Activated CD4-positive, alpha-beta memory T cell treated with anti-CD3 and anti-CD28 coated beads for 36 hours (primary cell): ENCODE data around the gene TOP1. TPM values are rescaled to one million over a fixed set of nuclear protein-coding genes. Genes with fewer than 3 reads are reported as not detected.

Experiments used
- CTCF ChIA-PET: fragments of 350-600 bp; sonication (Branson Sonifier 250); formaldehyde crosslinking; loops from one replicate; lab custom pipeline; 2021; ENCODE audit warnings: antibody characterized with exemption, inconsistent platforms; lab: Charles Lee
- POLR2A ChIA-PET: fragments of 350-600 bp; sonication (Branson Sonifier 250); formaldehyde crosslinking; loops from one replicate; lab custom pipeline; 2021; ENCODE audit warnings: antibody characterized with exemption; lab: Charles Lee
- DNase-seq: peaks from one replicate; pipeline ENCODE4 v3.0.0-alpha.2; 2020
- H3K27ac Mint-ChIP-seq: one replicate; pipeline ENCODE4 v1.8.0; 2021; ENCODE audit warnings: mixed read lengths
- H3K27me3 Mint-ChIP-seq: one replicate; pipeline ENCODE4 v1.8.0; 2021; ENCODE audit warnings: mixed read lengths
- H3K36me3 Mint-ChIP-seq: one replicate; pipeline ENCODE4 v1.8.0; 2021; ENCODE audit warnings: mixed read lengths
- H3K4me1 Mint-ChIP-seq: one replicate; pipeline ENCODE4 v1.8.0; 2021; ENCODE audit warnings: low read depth, mixed read lengths
- H3K4me3 Mint-ChIP-seq: one replicate; pipeline ENCODE4 v1.8.0; 2021; ENCODE audit warnings: mild to moderate bottlenecking, mixed read lengths
- H3K9me3 Mint-ChIP-seq: one replicate; pipeline ENCODE4 v1.8.0; 2021; ENCODE audit warnings: mixed read lengths
- intact Hi-C: fragments of 100-400 bp; cut with micrococcal nuclease; formaldehyde crosslinking; loops from one replicate; pipeline ENCODE4 v1.15.1; 2023
- total RNA-seq, 2 experiments: library from RNA; stranded (reverse); gene quantifications; one replicate each; pipeline ENCODE4 v1.2.3, GENCODE V29; 2021

TOP1 gene
- total RNA-seq, 2 experiments from 2014 or later, result 128 TPM

- intact Hi-C loops, result no loop called here
- CTCF ChIA-PET, result interaction anchor here (1.4 to 2.7 kb wide), 2 partner anchors 19 to 31 kb away, joined by 3 to 7 read pairs; no protein-coding TSS in a partner anchor
- Mint-ChIP-seq H3K9me3 (no peaks in the 10 kb centered on the region), H3K4me1 (peaks cover 24% of the 10 kb centered on the region), H3K4me3 (no peak overlapping the region), H3K27me3 (no peaks in the 10 kb centered on the region), H3K27ac (peak overlapping the region; percentile 10), H3K36me3 (peaks cover 69% of the 10 kb centered on the region)
- POLR2A ChIA-PET, result interaction anchor here (1.8 kb wide), 1 partner anchor 9 kb away, joined by 6 read pairs; no protein-coding TSS in a partner anchor
- DNase-seq, result peak; percentile 4
Measured at GRCh38 chr20:41166201-41167117, 137.8 kb downstream of the TOP1 start.

- CTCF ChIA-PET, result interaction anchor here (2.7 kb wide), 1 partner anchor 32 kb away, joined by 7 read pairs; no protein-coding TSS in a partner anchor
- Mint-ChIP-seq H3K4me3 (no peak overlapping the region), H3K36me3 (peaks cover 70% of the 10 kb centered on the region), H3K27me3 (no peaks in the 10 kb centered on the region), H3K4me1 (peaks cover 22% of the 10 kb centered on the region), H3K9me3 (no peaks in the 10 kb centered on the region), H3K27ac (peak overlapping the region; percentile 10)
- DNase-seq, result peak; percentile 7
- intact Hi-C loops, result no loop called here
- POLR2A ChIA-PET, result interaction anchor here (1.8 kb wide), 1 partner anchor 10 kb away, joined by 6 read pairs; no protein-coding TSS in a partner anchor
Measured at GRCh38 chr20:41167118-41167470, 138.5 kb downstream of the TOP1 start.

- Mint-ChIP-seq H3K27ac (peak overlapping the region; percentile 49), H3K36me3 (peaks cover 68% of the 10 kb centered on the region), H3K4me1 (peaks cover 19% of the 10 kb centered on the region), H3K27me3 (no peaks in the 10 kb centered on the region), H3K4me3 (no peak overlapping the region), H3K9me3 (no peaks in the 10 kb centered on the region)
- ChIA-PET POLR2A (interaction anchor here (1.8 kb wide), 1 partner anchor 10 kb away, joined by 6 read pairs; no protein-coding TSS in a partner anchor), CTCF (interaction anchor here (0.6 to 2.7 kb wide), 2 partner anchors 32 to 34 kb away, joined by 3 to 7 read pairs; no protein-coding TSS in a partner anchor)
- peak; percentile 8 for DNase-seq
- intact Hi-C loops, result no loop called here
Measured at GRCh38 chr20:41167481-41168253, 139.0 kb downstream of the TOP1 start.

GRCh38 chr20:41168281-41169161 is 139.9 kb downstream of the TOP1 start:
- peaks cover 74% of the 10 kb centered on the region for H3K36me3 Mint-ChIP-seq
- POLR2A ChIA-PET, result no interaction called here

GRCh38 chr20:41169162-41169690 is 140.6 kb downstream of the TOP1 start:
- no peak overlapping the region for H3K4me3 Mint-ChIP-seq
- intact Hi-C loops, result no loop called here
- no peaks in the 10 kb centered on the region for H3K9me3 Mint-ChIP-seq
- peaks cover 71% of the 10 kb centered on the region for H3K36me3 Mint-ChIP-seq
- peak; percentile 4 for DNase-seq
- peaks cover 17% of the 10 kb centered on the region for H3K4me1 Mint-ChIP-seq
- CTCF ChIA-PET, result interaction anchor here (1.1 to 2.2 kb wide), 2 partner anchors 12 to 34 kb away, joined by 3 to 9 read pairs; no protein-coding TSS in a partner anchor
- no peaks in the 10 kb centered on the region for H3K27me3 Mint-ChIP-seq
- H3K27ac Mint-ChIP-seq, result no peak overlapping the region
- POLR2A ChIA-PET, result no interaction called here

More at GRCh38 chr20:41168281-41169161, 139.9 kb downstream of the TOP1 start:
- Mint-ChIP-seq H3K27ac (no peak overlapping the region), H3K4me1 (peaks cover 19% of the 10 kb centered on the region), H3K4me3 (no peak overlapping the region), H3K27me3 (no peaks in the 10 kb centered on the region), H3K9me3 (no peaks in the 10 kb centered on the region)
- CTCF ChIA-PET, result interaction anchor here (2.2 to 2.7 kb wide), 2 partner anchors 33 to 34 kb away, joined by 7 to 9 read pairs; no protein-coding TSS in a partner anchor
- intact Hi-C loops, result no loop called here
- peak; percentile 7 for DNase-seq

GRCh38 chr20:41169791-41170351 is 141.2 kb downstream of the TOP1 start:
- no peaks in the 10 kb centered on the region for H3K27me3 Mint-ChIP-seq
- no peaks in the 10 kb centered on the region for H3K9me3 Mint-ChIP-seq
- DNase-seq, result peak; percentile 8
- peaks cover 70% of the 10 kb centered on the region for H3K36me3 Mint-ChIP-seq
- intact Hi-C loops, result loop anchor here (5.0 kb wide), 1 partner anchor 33 kb away; the partner anchor contains the start of gene PLCG1
- H3K27ac Mint-ChIP-seq, result peak overlapping the region; percentile 6
- CTCF ChIA-PET, result interaction anchor here (1.1 to 4.2 kb wide), 4 partner anchors 11 to 169 kb away, joined by 3 to 60 read pairs (median 6); partner anchors contain the start of gene LPIN3
- POLR2A ChIA-PET, result interaction anchor here (0.7 kb wide), 1 partner anchor 12 kb away, joined by 3 read pairs; no protein-coding TSS in a partner anchor
- H3K4me3 Mint-ChIP-seq, result no peak overlapping the region
- peaks cover 17% of the 10 kb centered on the region for H3K4me1 Mint-ChIP-seq

- POLR2A ChIA-PET, result interaction anchor here (0.7 kb wide), 1 partner anchor 12 kb away, joined by 3 read pairs; no protein-coding TSS in a partner anchor
- CTCF ChIA-PET, result interaction anchor here (1.1 to 4.2 kb wide), 4 partner anchors 12 to 168 kb away, joined by 3 to 60 read pairs (median 6); partner anchors contain the start of gene LPIN3
- peaks cover 66% of the 10 kb centered on the region for H3K36me3 Mint-ChIP-seq
- peak; percentile 4 for DNase-seq
- no peaks in the 10 kb centered on the region for H3K9me3 Mint-ChIP-seq
- no peak overlapping the region for H3K4me3 Mint-ChIP-seq
- peaks cover 17% of the 10 kb centered on the region for H3K4me1 Mint-ChIP-seq
- intact Hi-C loops, result loop anchor here (5.0 kb wide), 1 partner anchor 33 kb away; the partner anchor contains the start of gene PLCG1
- H3K27ac Mint-ChIP-seq, result peak overlapping the region; percentile 6
- H3K27me3 Mint-ChIP-seq, result no peaks in the 10 kb centered on the region
Measured at GRCh38 chr20:41170386-41171105, 141.9 kb downstream of the TOP1 start.

- H3K4me1 Mint-ChIP-seq, result peaks cover 14% of the 10 kb centered on the region
- H3K4me3 Mint-ChIP-seq, result no peak overlapping the region
- peak overlapping the region; percentile 33 for H3K27ac Mint-ChIP-seq
- intact Hi-C loops, result loop anchor here (5.0 kb wide), 1 partner anchor 35 kb away; the partner anchor contains the start of gene PLCG1
- no peaks in the 10 kb centered on the region for H3K9me3 Mint-ChIP-seq
- no peaks in the 10 kb centered on the region for H3K27me3 Mint-ChIP-seq
- H3K36me3 Mint-ChIP-seq, result peaks cover 58% of the 10 kb centered on the region
- CTCF ChIA-PET, result interaction anchor here (1.2 to 4.2 kb wide), 11 partner anchors 12 to 167 kb away, joined by 3 to 63 read pairs (median 20); partner anchors contain the start of gene LPIN3
- POLR2A ChIA-PET, result no interaction called here
- DNase-seq, result peak; percentile 4
Measured at GRCh38 chr20:41171736-41172295, 143.2 kb downstream of the TOP1 start.

- Mint-ChIP-seq H3K36me3 (peaks cover 53% of the 10 kb centered on the region), H3K4me1 (peaks cover 8% of the 10 kb centered on the region), H3K9me3 (no peaks in the 10 kb centered on the region), H3K27me3 (no peaks in the 10 kb centered on the region), H3K4me3 (no peak overlapping the region), H3K27ac (peak overlapping the region; percentile 10)
- DNase-seq, result peak; percentile 8
- intact Hi-C loops, result loop anchor here (1.0 to 5.0 kb wide), 3 partner anchors 35 to 168 kb away; partner anchors contain the start of genes LPIN3 and PLCG1
- CTCF ChIA-PET, result interaction anchor here (0.5 to 4.2 kb wide), 43 partner anchors 8 to 247 kb away, joined by 3 to 63 read pairs (median 4); partner anchors contain the start of gene LPIN3
- POLR2A ChIA-PET, result no interaction called here
Measured at GRCh38 chr20:41172296-41173140, 143.9 kb downstream of the TOP1 start.
